Activated T-cell treated with anti-CD3 and anti-CD28 coated beads, Interleukin-2, amount 50 U/mL, for 48 hours (primary cell): Measurements from ENCODE around the gene CSAD.
A peak's percentile ranks its signal among the peaks of the same experiment; 100 is the strongest.

Experiments used
- DNase-seq, 2 experiments: peaks; one replicate each; pipeline ENCODE4 v3.0.0-alpha.2; 2020

The CSAD gene

GRCh38 chr12:53198486-53199110 is 17.9 kb upstream of the CSAD start:
- peak in 1 of 2 experiments; percentile 48 for DNase-seq

- no peak for DNase-seq
These were observed 16.4 kb upstream of the CSAD start for GRCh38 chr12:53197011-53197640.

GRCh38 chr12:53196486-53196885 is 15.8 kb upstream of the CSAD start:
- DNase-seq = no peak

- DNase-seq = no peak
These were observed 15.0 kb upstream of the CSAD start for GRCh38 chr12:53195516-53196420.

GRCh38 chr12:53194973-53195372 is 14.2 kb upstream of the CSAD start:
- DNase-seq = no peak

GRCh38 chr12:53193985-53194716 is 13.4 kb upstream of the CSAD start:
- DNase-seq = no peak

GRCh38 chr12:53193040-53193439 is 12.3 kb upstream of the CSAD start:
- DNase-seq = no peak

GRCh38 chr12:53192531-53193021 is 11.9 kb upstream of the CSAD start:
- no peak for DNase-seq

GRCh38 chr12:53191885-53192530 is 11.3 kb upstream of the CSAD start:
- DNase-seq = no peak

GRCh38 chr12:53191096-53191884 is 10.6 kb upstream of the CSAD start:
- peak in 1 of 2 experiments; percentile 15 for DNase-seq

GRCh38 chr12:53190108-53190729 is 9.5 kb upstream of the CSAD start:
- DNase-seq = peak; percentile 64 to 75

- DNase-seq = peak in 1 of 2 experiments; percentile 13
These were observed 6.6 kb upstream of the CSAD start for GRCh38 chr12:53187145-53187899.

GRCh38 chr12:53186745-53187144 is 6.0 kb upstream of the CSAD start:
- no peak for DNase-seq

GRCh38 chr12:53185582-53186153 is 4.9 kb upstream of the CSAD start:
- peak; percentile 12 to 13 for DNase-seq

GRCh38 chr12:53184828-53185227 is 4.1 kb upstream of the CSAD start:
- DNase-seq = peak; percentile 14 to 20

- peak; percentile 11 to 15 for DNase-seq
These were observed 2.2 kb upstream of the CSAD start for GRCh38 chr12:53182903-53183302.

- peak in 1 of 2 experiments; percentile 19 for DNase-seq
These were observed 1.2 kb upstream of the CSAD start for GRCh38 chr12:53181935-53182334.

- peak; percentile 80 to 84 for DNase-seq
These were observed 363 bp upstream of the CSAD start for GRCh38 chr12:53180931-53181645.

GRCh38 chr12:53179687-53180219 is 972 bp downstream of the CSAD start:
- DNase-seq = no peak
